Effector CD4-positive, alpha-beta T cell (primary cell): ENCODE results near the gene PADI2. TPM values are rescaled to one million over a fixed set of nuclear protein-coding genes. Genes with fewer than 3 reads are reported as not detected.

Experiments
- DNase-seq: peaks from one replicate; pipeline ENCODE4 v3.0.0-alpha.2; 2020
- total RNA-seq: gene quantifications from one replicate; lab custom pipeline; 2026; lab: John Stamatoyannopoulos, UW

Gene PADI2
- not detected for total RNA-seq

DNA sequence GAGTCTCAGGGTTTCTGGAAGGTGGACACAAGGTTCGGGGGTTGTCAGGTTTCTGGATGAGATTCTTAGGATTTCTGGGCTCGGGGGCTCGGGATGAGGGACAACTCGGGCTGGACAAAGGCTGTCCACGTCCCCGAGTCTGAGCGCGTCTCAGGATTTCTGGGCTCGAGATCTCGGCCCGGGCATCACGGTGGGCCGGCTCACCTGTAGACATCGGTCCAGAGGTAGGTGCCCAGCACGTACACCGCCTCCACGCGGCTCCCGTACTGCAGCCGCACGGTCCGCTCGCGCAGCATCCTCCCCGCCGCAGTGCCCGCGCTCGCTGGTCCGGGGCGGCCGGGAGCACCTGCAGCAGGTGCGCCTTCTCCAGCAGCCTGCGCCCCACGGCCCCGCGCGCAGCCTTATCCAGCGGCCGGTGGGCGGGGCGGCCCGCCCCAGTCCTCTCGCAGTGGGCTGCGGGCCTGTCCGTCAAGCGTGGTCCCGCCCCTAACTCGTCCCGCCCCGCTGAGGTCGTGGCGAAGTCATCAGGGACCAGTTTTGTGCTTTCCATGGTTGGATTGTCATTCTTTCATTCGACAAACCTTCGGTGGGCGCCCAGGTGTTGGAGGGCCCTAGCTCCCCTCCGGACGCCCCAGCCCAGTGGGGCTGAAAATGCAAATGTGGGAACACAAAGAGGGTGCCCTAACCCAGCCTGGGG, at the start of gene PADI2:
TSS of gene PADI2 (minus strand) at position 376 of the 697 bp plus-strand sequence. CDS start at position 296, 80 bp downstream.
- no peak for DNase-seq

DNA sequence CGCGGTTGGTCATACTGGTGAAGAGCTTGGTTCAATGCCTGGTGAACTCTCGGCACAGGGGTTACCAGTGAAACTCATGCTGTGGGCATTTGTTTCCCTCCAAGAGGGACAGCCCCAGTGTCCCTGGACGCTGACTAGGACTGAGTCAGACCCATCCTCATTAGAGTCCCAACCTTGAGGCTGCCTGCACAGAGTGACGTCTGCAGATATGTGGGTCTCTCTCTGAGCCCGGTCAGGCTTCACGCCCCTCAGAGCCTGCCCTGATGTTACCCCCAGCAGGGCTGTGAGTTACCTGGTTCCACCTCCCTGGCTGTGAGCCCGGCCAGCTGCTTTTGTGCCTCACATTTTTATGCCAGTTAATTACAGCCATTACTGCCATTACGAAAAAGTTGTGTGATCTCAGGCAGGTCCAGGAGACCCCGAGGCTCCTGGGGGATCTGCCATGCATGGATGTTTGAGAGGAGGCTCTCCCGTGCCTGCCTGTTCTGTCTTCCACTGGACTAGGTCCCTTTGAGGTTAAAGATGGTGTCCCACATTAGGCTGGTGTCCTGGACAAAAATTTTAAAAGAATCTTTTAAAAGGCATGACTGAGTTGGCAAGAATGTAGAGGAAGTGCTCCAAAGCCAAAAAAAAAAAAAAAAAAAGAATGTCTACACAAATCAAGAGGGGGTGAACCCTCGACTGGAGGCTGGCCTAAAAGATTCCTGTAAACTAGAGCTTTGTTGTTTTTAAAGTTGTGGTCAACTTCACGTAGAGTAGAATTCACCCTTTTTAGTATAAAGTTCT, 49.0 kb upstream of the PADI2 start:
- DNase-seq: no peak

DNA sequence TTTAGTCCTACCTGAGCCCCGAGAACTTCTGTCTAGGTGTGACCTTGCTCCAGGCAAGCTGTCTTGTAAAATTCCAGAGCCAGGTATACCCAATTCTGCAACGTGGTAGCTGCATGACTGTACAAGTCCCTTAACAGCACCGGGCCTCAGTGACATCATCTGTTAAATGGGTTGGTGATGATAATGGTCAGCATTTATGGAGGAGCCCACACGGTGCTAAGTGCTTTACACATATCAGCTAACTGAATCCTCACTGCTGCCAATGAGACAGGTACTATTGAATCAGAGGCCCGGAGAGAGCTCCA, 48.5 kb upstream of the PADI2 start:
- no peak for DNase-seq

DNA sequence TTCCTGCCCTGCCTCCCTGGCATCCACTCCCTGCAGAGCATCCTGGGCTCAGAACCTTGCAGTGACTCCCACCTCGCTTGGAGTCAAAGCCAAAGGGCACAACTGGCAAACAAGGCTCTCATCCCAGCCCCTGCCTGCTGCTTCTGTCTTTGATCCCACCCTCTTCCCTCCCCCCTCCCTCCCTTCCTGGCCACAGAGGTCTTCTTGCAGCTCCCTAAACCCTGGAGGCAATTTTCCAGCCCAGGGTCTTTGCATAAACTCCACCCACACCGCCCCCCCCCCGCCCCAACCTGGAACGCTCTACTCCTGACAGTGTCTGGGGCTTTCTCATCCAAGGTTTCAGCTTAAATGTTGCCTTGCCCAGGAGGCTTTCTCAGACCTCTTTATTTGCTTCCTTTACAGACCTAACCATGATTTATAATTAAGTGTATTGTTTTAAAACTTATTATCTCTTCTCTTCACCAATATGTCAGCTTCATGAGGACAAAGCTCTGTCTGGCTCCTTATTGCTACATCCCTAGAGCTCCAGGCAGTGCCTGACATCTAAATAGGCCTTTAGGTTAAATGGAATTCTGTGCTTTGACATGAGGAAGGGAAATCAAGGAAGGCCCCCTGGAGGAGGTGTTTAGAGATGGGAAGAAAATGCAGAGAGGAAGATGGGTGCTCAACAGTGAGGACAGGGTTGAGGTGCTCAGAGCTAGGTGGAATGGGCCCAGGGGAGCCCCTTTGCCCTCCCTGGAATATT, 48.0 kb upstream of the PADI2 start:
- no peak for DNase-seq

DNA sequence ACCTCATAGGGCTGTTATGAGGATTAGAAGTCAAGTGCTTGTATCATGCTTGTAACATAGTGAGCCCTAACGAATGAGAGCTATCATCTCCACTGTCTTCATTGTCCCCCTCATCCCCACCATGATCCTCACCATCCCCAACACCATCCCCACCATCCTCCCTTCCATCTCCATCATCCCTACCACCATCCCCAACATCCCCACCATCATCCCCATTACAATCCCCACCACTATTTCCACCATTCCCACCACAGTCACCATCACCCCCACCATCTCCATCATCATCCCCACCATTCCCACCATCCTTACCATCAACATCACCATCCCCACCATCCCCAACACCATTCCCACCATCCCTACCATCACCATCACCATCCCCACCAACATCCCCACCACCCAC, 46.6 kb upstream of the PADI2 start:
- DNase-seq: no peak

DNA sequence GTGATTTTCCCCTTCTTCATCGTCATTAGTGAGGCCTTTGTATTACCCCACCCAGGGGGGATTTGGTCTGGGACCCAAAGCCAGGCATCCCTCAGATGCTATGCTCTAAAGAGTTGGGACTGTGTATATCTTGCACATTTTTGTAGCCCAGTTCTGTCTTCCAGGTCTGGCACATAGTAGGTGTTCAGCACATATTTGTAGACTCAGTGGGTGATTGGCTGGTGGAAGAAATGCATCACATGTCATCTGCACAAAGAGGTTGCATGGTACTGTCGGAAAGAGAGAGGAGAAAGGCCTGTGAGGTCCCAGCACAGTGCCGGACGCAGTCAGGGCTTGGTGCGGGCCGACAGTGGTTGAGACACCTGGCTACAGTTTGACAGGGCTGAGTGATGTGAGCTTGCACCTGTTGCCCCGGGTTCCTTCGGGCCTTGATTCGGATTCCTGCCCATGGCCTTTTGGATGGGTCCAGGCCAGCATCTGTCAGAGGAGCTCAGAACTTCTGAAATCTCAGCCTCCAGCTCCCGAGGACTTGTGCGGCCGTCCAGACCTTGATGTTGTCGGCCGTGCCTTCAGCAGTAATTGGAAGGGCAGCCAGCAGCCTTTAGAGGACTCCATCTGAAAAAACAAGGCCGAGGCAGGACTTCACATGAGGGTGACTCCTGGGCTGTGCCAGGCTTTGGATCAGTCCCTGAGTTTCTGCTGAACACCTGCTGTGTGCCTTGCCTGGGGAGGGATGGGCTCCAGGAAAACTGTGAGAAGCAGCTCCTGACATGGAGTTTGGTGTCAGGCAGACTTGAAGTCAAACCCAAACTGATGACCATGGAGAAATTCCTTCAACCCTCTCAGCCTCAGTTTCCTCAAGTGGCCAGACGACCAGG, 44.8 kb upstream of the PADI2 start:
- no peak for DNase-seq

DNA sequence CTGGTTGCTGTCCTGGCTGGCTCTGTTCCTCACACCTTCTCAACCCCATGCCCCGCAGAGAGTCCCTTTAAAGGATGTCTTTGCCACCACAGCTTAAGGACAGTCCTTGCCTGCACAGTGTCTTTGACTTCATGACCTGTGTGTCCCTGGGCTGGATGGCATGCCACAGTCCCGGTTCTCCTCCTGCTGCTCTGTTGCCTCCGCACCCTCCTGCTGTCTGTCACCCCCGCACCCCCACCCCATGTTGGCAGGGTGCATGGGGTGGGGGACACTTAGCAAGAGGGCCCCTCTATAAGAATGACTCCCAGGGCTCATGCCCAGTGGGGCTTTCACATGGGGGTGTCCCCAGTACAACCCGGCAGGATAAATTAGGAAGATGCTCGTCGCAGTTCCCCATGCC, 44.1 kb upstream of the PADI2 start:
- no peak for DNase-seq

DNA sequence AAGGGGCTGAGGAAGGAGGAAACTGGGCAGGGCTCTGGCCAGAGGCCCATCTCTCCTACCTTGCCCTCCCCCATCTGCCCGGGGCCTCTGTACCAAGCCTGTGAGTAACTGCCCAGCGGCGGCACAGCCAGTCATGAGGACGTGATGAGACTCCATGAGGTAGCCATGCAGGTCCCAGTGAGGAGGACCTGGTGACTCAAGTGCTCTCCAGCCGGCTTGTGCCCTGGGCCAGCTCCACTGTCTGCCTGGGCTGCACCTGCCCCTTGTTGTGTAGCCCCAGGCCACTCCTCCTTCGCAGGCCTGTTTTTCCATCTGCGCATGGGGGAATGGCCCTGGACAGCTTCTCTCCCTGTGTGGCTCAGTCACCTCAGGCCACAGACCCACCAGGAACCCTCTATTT, 43.7 kb upstream of the PADI2 start:
- no peak for DNase-seq

DNA sequence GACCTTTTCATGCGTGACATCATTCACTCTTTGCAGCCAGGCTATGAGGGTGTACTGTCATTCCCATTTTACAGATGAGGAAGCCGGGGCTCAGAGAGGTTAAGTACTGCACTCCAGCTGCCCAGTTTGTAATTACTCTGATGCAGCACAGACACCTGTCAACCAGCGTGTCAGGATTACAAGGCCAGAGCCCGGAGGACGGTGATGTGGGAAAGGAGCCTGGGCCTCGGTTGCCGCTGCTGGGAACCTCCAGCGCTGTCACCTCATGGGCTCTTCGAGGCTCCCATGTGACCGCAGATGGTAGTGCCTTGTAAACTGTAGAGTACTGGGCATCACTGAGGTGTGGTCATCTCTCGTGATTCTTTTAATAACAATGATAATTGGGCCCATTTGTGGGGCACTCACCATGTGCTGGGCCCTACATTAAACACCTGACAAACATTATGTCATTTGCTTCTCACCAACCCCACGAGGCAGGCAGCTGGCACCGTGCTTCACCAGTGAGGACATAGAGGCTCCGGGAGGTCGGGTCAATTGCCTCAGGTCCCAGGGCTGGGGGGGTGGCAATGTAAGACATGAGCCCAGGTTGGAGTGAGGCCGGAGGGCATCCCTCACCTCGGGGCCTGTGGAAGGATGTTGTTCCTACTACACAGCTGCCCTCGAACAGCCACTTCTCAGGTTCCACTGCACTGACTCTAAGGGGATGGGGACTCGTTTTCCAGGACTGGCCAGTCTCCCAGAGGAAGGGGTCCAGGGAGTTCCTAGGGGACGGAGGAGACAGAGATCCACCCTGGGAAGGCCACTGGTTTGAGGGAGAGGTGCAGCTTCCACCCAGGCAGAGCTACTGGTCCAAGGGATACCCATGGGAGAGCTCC, 42.9 kb upstream of the PADI2 start:
- no peak for DNase-seq

DNA sequence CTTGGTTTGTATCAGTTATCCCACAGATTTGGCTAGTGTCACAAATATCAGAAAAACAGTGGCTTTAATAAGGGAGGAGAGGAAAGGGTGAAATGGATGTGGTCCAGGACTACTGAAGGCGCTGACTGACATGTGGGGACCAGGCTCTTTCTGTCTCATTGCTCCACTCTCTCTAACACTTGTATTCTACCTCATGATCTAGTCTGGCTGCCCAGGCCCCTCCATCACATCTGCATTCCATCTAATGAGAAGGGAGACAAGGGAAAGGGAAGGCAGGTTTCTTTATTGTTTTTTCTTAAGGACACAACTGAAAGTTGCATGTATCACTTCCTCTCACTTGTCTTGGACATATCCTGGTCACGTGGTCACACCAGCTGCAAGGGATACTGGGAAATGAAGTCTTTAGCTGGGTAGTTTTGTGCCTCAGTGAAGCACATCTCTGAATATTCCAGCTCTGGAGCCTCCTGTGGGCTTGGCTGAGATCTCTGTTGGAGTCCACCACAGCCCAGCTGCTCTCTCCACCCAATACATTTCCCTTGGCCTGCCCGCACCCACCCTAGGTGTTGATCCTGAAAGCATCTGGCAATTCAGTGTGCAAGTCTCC, 42.0 kb upstream of the PADI2 start:
- no peak for DNase-seq

DNA sequence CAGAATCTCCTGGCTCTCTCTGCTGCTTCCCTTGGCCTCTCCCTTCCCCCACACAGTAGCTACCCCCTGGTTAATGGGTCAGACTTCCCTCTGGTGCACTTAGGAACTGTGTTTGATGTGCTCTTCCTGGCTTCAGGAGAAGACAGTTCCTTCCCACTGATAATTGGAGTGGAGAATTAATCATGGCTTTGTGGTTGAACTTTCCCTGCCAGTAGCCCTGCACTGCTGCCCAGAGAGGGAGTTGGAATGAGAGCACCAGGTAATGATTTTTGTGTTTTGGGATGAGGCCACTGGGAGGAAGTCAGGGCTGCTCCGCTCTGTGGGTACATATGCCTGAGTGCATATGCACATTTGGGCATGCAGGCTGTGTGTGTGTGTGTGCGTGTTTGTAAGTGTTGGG, 39.7 kb upstream of the PADI2 start:
- no peak for DNase-seq

DNA sequence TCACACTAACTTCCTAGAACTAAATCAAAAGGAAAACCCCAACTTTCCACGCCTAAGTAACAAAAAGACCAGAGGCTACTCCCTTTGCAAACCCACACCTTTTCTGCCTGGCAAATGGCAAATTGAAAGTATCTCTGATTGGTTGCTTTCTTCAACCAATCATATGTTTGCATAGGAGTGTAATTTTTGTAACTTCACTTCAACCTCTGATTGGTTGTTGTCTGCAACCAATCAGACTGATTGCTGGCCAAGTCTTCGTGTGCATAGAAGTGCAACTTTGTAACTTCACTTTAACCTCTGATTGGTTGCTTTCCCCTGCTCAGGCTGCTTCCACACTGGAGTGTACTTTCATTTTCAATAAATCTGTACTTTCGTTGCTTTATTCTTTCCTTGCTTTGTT, 36.9 kb upstream of the PADI2 start:
- no peak for DNase-seq

DNA sequence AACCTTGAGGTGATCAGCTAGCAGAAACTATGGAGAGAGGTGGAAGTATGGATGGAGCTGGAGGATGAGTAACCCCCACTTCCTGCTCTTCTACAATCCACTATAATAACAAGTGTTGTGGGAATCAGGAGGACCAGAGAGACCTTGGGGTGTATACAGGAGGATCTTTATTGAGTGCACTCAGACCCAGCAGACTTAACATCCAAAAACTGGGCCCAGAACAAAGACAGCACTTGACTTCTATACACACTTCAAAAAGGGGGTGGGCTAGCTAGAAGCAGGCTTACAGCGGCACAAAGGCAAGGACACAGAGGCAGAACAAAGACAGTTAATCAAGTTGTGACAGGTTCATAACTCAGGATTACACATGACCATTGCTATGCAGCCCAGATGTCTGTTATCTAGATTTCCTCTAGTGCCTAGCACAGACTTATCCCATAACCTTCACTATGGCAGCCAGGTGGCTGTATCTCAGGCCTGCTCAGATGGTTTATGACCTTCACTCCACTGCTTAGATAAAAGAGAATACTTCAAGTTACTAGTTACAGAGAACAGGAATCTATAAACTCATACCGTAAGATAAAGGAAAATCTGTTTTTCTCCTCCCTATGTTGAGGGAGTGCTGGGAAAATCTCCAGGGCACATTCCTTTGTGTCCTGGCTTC, 36.1 kb upstream of the PADI2 start:
- DNase-seq: no peak

DNA sequence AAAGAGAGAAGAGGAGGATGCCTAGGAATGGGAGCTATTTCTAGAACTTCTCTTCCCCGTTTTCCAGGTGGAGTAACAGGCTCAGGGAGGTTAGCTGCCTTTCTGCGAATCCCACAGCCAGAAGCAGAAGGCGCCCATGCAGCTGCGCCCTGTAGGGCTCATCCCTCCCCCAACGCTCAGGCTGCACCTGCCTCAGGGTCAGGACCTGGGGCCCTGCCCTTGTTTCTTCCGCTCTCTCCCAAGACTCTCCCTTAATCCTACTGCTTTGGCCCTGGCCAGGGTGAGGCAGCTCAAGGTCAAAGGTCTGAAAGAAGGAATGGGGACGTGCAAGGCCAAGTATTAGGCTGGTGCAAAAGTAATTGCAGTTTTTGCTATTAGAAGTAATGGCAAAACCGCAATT, 30.5 kb upstream of the PADI2 start:
- no peak for DNase-seq

DNA sequence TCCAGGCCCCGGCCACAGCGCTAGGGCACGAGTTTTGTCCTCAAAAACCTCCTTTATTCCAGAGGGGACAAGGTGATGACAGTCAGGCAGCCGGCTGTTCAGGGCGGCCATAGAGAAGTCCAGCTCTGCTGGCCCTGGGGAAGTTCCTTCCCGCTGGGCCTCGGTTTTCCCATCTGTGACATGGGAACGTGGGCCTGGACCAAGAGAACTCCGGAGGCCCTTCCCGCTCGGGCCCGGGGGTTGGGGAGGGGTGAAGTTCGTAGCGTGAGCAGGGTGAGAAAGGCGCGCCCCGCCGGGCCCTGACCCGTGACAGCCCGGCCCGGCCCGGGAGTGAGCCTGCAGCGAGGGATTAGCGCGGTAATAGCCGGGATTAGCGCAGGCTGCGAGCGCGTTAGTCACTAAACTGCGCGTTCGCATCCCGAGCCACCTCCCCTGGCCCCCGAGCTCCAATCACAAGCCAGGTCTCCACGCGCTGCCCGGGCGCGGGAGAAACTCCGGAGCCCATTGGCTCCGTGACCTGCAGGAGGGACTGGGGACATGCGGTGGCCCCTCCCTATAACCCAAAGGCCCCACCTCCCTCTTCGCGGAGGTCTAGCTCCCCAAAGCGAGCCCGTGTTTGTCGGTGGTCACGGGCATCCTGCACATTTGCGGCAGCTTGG, 29.8 kb upstream of the PADI2 start:
- DNase-seq: no peak

DNA sequence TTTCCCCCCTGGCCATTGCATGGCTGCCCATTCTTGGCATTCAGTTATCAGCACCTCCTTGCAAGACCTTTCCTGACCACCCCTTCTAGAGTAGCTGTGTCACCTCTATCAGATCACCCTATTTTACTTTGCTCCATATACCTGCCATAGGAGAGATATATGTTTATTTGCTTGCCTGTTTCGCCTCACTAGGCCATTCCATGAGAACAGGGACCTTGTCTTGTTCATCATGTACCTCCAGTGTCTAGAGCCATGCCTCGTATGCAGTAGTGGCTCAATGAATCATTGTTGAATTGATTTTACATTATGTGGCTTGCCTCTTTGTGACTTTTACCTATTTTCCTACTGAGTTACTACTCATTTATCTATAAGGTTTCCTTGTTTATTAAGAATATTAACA, 26.4 kb upstream of the PADI2 start:
- DNase-seq: no peak

DNA sequence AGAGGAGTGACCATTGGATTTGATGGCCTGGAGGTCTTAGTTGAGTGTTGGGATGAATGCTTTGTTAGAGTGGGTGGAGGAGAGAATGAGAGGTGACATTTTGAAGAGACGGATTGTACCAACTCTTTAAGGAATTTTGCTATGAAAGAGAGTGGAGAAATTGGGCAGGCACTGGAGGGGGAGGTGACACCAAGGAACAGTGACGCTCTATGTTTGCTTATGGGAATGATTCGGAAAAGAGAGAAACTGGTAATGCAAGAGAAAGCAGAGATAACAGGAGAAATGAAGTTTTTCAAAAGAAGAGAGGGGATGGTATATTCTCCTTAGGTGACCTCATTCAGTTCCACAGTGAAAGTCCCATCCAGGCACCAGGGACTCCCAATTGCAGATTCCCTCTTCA, 24.5 kb upstream of the PADI2 start:
- no peak for DNase-seq

DNA sequence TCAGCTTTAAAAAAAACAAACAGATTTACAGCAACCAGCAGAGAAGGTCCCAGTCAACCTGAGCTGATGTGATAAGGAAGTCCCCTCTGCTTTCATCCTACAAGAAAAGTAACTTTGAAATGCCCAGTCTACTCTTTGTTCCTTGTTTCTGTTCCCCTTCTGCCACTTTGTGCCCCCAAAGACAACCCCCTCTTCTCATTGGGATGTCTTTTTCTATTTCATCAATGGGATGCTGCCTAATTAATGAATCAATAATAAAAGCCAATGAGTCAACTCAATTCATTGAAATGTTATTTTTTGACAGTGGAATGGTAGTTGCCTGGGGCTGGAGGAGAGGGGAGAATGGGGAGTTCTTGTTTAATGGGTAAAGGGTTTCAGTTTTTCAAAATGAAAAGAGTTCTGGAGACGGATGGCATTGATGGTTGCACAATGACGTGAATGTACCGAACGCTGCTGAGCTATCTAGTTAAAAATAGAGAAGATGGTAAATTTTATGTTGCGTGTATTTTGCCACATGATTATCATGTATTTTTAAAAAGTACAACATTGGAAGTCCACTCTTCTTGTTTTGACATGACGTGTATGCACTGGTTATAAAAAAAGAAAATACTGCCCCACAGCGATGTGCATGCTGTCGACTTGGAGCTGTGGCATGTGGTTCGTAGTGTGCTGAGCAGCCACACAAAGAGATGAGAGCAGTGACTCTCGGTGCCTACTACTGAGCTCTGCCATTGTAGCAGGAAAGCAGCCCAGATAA, 22.4 kb upstream of the PADI2 start:
- no peak for DNase-seq

DNA sequence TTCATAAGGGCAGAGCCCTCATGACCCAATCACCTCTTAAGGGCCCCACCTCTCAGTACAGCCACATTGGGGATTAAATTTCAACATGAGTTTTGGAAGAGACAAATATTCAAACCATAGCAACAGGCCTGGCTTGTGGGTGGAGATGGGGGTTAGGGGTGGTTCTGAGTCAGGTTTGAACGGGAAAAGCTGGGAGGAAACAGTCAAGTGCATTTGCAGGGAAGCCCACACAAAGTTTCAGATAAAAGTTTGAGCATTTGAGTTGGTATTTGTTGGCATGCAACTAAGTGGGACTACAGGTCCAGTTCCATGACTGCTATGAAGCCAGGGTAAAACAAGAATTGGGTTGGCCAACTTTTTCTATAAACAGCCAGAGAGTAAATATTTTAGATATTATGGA, 21.0 kb upstream of the PADI2 start:
- DNase-seq: no peak

DNA sequence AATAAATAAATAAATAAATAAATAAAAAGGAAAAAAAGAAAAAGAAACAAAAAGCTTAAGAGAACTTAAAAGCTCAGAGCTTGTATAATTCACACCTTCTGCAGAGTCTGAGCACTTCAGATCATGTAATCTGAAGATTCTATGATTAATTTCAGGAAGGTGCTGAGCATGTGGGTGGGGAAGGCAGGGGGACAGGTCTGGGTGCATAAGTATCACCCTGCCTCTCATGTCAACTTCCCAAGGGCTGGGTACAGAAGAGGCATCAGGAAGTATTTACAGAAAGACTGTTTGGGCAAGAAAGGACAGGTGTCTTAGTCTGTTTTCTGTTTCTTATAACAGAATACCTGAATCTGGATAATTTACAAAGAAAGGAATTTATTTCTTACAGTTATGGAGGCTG, 20.4 kb upstream of the PADI2 start:
- DNase-seq: no peak
